GM12873 (cell line): ENCODE data around the gene LZTR1.

Experiments used
- CTCF ChIP-seq: IDR thresholded peaks from 2 replicates; pipeline ENCODE4 v1.5.1; 2012; ENCODE audit warnings: low read depth, mild to moderate bottlenecking, moderate library complexity, low read length, control low read depth; ENCODE audit not compliant: insufficient read depth; ENCODE audit errors: missing control alignments

The LZTR1 gene

GRCh38 chr22:20980523-20980922 is 1.6 kb upstream of the LZTR1 start:
- no peak for TF ChIP-seq CTCF

GRCh38 chr22:20980938-20981722 is 967 bp upstream of the LZTR1 start:
- TF ChIP-seq CTCF, result no peak

GRCh38 chr22:20982563-20982882 is 426 bp downstream of the LZTR1 start:
- no peak for TF ChIP-seq CTCF

GRCh38 chr22:20983081-20983771 is 1.1 kb downstream of the LZTR1 start:
- TF ChIP-seq CTCF, result no peak

GRCh38 chr22:20985720-20986119 is 3.6 kb downstream of the LZTR1 start:
- no peak for TF ChIP-seq CTCF

GRCh38 chr22:20986365-20986764 is 4.3 kb downstream of the LZTR1 start:
- TF ChIP-seq CTCF, result no peak

GRCh38 chr22:20987375-20987774 is 5.3 kb downstream of the LZTR1 start:
- TF ChIP-seq CTCF, result no peak
